Measurements from ENCODE around the gene SVIL. TPM values are rescaled to one million over a fixed set of nuclear protein-coding genes. Genes with fewer than 3 reads are reported as not detected.
"Not testable (repeated sequence)": the region's sequence is repeated elsewhere in the genome, so short reads cannot be mapped to it uniquely, and the experiment has no call there.

SVIL gene
- polyA plus RNA-seq, 3 donors from 2014 or later, result 0.16 to 16.3 (median 2.6) TPM

DNA sequence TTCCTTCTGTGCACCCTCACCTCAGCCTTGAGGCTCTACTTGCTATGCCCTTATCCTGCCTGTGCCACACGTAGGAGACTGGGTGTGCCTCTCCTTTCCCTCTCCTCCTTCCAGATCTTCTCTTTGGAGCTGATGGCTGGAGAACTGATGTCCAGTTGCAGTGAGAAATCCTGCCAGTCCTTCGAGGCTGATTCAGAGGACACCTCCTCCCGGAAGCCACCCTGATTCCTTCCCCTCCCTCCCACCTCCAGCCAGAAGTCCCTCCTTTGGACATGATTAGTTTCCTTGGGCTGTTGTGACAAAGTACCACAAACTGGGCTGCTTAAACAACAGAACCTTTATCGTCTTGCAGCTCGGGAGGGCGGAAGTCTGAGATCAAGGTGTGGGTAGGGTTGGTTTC is 184.4 kb downstream of the SVIL start:
- no peak for DNase-seq
- H3K27ac Mint-ChIP-seq, result no peak overlapping the region
- peaks cover 10 to 15% of the 10 kb centered on the region in 2 donors for H3K4me1 Mint-ChIP-seq
- H3K4me3 Mint-ChIP-seq, result no peak overlapping the region
- H3K36me3 Mint-ChIP-seq, result peaks cover 0 to 6% (median 4%) of the 10 kb centered on the region in 3 donors
- peaks cover 0 to 4% (median 2%) of the 10 kb centered on the region in 3 donors for H3K27me3 Mint-ChIP-seq (ENCODE audit: low read depth in 3 of 3)
- no peaks in the 10 kb centered on the region for H3K9me3 Mint-ChIP-seq

- not testable (repeated sequence) for H3K36me3 Mint-ChIP-seq; H3K9me3 Mint-ChIP-seq; H3K27me3 Mint-ChIP-seq (ENCODE audit: low read depth in 3 of 3)
- Mint-ChIP-seq H3K4me3 (peak overlapping the region in 1 of 5 donors; percentile 51), H3K27ac (peak overlapping the region in 2 of 6 donors; percentile 50 to 56), H3K4me1 (peaks cover 13 to 16% of the 10 kb centered on the region in 2 donors)
- peak; percentile 55 to 62 (median 60) for DNase-seq
Observed at GRCh38 chr10:29448756-29449592, 185.8 kb downstream of the SVIL start.

DNA sequence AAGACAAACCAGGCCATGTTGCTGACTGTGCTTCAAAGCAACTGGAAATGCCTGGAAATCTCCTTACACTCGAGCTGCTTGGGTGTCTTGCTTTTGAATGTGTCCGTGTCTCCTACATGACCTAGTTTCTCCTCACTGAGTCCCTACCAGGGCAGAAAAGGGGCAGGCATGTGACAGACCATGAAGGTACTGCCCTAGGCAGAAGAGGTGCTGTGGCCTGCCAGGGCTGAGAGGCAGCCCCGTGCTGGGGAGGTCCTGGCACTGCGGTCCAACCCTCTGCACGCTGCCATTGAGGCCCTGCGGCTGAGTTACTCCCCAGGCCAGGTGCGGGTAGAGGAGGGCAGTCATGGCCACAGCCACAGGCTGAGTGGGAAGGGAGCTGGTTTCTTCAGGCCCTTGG is 186.6 kb downstream of the SVIL start:
- Mint-ChIP-seq H3K4me3 (no peak overlapping the region), H3K36me3 (no peaks in the 10 kb centered on the region), H3K27me3 (ENCODE audit: low read depth in 3 of 3) (peaks cover 0 to 4% (median 2%) of the 10 kb centered on the region in 3 donors), H3K27ac (no peak overlapping the region), H3K4me1 (peaks cover 15 to 16% of the 10 kb centered on the region in 2 donors), H3K9me3 (no peaks in the 10 kb centered on the region)
- DNase-seq, result no peak

GRCh38 chr10:29446327-29446726 is 188.4 kb downstream of the SVIL start:
- Mint-ChIP-seq H3K27ac (no peak overlapping the region), H3K27me3 (ENCODE audit: low read depth in 3 of 3) (peaks cover 0 to 4% (median 2%) of the 10 kb centered on the region in 3 donors), H3K4me3 (no peak overlapping the region), H3K9me3 (no peaks in the 10 kb centered on the region), H3K4me1 (peaks cover 15 to 16% of the 10 kb centered on the region in 2 donors), H3K36me3 (no peaks in the 10 kb centered on the region)
- DNase-seq, result no peak

DNA sequence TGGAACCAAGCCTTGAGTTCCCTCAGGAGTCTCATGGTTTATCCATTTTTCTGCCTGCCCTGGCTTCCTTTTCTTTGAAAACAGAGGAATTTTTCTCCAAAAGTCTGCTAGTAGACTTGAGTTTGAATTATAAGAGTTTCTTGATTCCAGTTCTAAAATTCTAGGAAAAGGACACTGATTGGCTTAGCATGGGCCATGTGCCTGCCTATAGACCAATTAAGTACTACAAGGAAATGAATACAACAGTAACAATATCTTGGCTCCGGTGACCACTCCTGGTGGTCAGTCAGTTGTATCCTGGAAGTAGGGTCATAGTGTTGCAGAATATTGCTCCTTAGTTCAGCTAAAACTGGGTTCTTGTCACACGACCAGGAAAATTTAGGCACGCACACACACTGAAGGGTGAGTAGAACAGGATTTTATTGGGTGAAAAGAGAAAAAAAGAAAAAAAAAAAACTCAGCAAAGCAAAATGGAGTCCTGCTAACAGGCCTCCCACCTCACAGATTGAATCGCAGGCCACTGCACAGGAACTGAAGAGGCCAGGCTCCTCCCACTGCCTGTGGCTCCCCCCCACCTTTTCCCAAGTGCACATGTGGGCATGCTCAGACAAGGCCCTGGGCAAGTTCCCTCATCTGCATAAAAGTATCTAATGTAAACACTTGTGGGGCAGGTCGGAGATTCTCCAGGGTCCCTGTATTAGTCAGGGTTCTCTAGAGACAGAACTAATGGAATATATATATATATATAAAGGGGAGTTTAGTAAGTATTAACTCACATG is 190.8 kb downstream of the SVIL start:
- Mint-ChIP-seq H3K36me3 (peaks cover 3 to 9% (median 7%) of the 10 kb centered on the region in 3 donors), H3K4me1 (peaks cover 14 to 16% of the 10 kb centered on the region in 2 donors), H3K27me3 (ENCODE audit: low read depth in 3 of 3) (peaks cover 0 to 2% (median 1%) of the 10 kb centered on the region in 3 donors), H3K9me3 (peaks cover 0 to 12% (median 5%) of the 10 kb centered on the region in 6 donors), H3K27ac (no peak overlapping the region), H3K4me3 (no peak overlapping the region)
- no peak for DNase-seq

- Mint-ChIP-seq H3K36me3 (peaks cover 7 to 11% (median 9%) of the 10 kb centered on the region in 3 donors), H3K4me1 (peaks cover 9 to 10% of the 10 kb centered on the region in 2 donors), H3K27ac (peak overlapping the region in 1 of 6 donors; percentile 51), H3K4me3 (no peak overlapping the region), H3K9me3 (peaks cover 0 to 17% (median 12%) of the 10 kb centered on the region in 6 donors), H3K27me3 (ENCODE audit: low read depth in 3 of 3) (peaks cover 0 to 2% (median 0%) of the 10 kb centered on the region in 3 donors)
- no peak for DNase-seq
Observed at GRCh38 chr10:29440981-29441380, 193.8 kb downstream of the SVIL start.

- peak overlapping the region in 2 of 6 donors; percentile 2 to 18 for H3K27ac Mint-ChIP-seq
- H3K27me3 Mint-ChIP-seq (ENCODE audit: low read depth in 3 of 3); H3K4me1 Mint-ChIP-seq; DNase-seq; H3K4me3 Mint-ChIP-seq: not testable (repeated sequence)
- peaks cover 0 to 17% (median 12%) of the 10 kb centered on the region in 6 donors for H3K9me3 Mint-ChIP-seq
- H3K36me3 Mint-ChIP-seq, result peaks cover 7 to 14% (median 9%) of the 10 kb centered on the region in 3 donors
Observed at GRCh38 chr10:29439005-29439404, 195.8 kb downstream of the SVIL start.

- H3K9me3 Mint-ChIP-seq, result peaks cover 0 to 17% (median 12%) of the 10 kb centered on the region in 6 donors
Observed at GRCh38 chr10:29438271-29438670, 196.5 kb downstream of the SVIL start.

GRCh38 chr10:29437871-29438270 is 196.9 kb downstream of the SVIL start:
- no peak for DNase-seq
- no peak overlapping the region for H3K27ac Mint-ChIP-seq
- peaks cover 0 to 5% (median 0%) of the 10 kb centered on the region in 3 donors for H3K27me3 Mint-ChIP-seq (ENCODE audit: low read depth in 3 of 3)
- H3K9me3 Mint-ChIP-seq, result peaks cover 0 to 17% (median 12%) of the 10 kb centered on the region in 6 donors
- no peak overlapping the region for H3K4me3 Mint-ChIP-seq
- peaks cover 4 to 10% of the 10 kb centered on the region in 2 donors for H3K4me1 Mint-ChIP-seq
- H3K36me3 Mint-ChIP-seq, result peaks cover 7 to 14% (median 9%) of the 10 kb centered on the region in 3 donors

More at GRCh38 chr10:29438271-29438670, 196.5 kb downstream of the SVIL start:
- Mint-ChIP-seq H3K36me3 (peaks cover 7 to 14% (median 9%) of the 10 kb centered on the region in 3 donors), H3K4me3 (no peak overlapping the region), H3K4me1 (peaks cover 4 to 10% of the 10 kb centered on the region in 2 donors), H3K27ac (no peak overlapping the region), H3K27me3 (ENCODE audit: low read depth in 3 of 3) (peaks cover 0 to 5% (median 0%) of the 10 kb centered on the region in 3 donors)
- no peak for DNase-seq

DNA sequence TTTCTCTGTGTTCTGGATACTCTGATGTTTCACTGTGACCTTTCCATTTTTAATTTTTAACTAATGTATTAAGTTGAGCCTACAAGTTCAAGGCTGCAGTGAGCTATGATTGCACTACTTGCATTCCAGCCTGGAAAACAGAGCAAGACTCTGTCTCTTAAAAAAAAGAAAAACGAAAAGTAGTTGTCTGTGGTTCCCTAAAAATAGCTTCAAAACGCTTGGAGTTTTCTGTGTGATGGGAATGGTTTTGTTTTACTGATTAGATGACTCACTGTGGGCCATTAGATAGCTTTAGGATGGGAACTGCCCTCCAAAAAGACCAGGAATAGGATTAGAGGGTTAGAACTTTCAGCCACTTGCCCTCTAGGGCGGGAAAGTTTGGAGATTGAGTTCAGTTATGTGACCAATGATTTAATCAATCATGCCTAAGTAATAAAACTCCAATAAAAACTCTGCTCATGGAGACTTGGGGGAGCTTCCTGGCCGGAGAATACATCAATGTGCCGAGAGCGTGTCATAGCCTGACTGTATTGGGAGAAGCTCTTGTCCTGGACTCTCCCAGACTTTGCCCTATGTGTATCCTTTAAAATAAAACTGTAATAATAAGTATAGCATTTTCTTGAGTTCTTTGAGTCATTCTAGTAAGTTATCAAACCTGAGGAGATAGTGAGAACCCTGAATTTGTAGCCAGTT is 198.8 kb downstream of the SVIL start:
- Mint-ChIP-seq H3K9me3 (peaks cover 0 to 17% (median 12%) of the 10 kb centered on the region in 6 donors), H3K4me1 (peaks cover 4 to 10% of the 10 kb centered on the region in 2 donors), H3K36me3 (peaks cover 7 to 14% (median 9%) of the 10 kb centered on the region in 3 donors), H3K4me3 (no peak overlapping the region), H3K27ac (no peak overlapping the region), H3K27me3 (ENCODE audit: low read depth in 3 of 3) (peaks cover 0 to 7% (median 2%) of the 10 kb centered on the region in 3 donors)
- no peak for DNase-seq

GRCh38 chr10:29434111-29434510 is 200.7 kb downstream of the SVIL start:
- no peak for DNase-seq
- H3K27me3 Mint-ChIP-seq (ENCODE audit: low read depth in 3 of 3), result peaks cover 0 to 10% (median 2%) of the 10 kb centered on the region in 3 donors
- H3K36me3 Mint-ChIP-seq, result peaks cover 3 to 10% (median 4%) of the 10 kb centered on the region in 3 donors
- H3K27ac Mint-ChIP-seq, result no peak overlapping the region
- H3K4me3 Mint-ChIP-seq, result no peak overlapping the region
- peaks cover 4% of the 10 kb centered on the region in 2 donors for H3K4me1 Mint-ChIP-seq
- peaks cover 0 to 12% (median 6%) of the 10 kb centered on the region in 6 donors for H3K9me3 Mint-ChIP-seq

GRCh38 chr10:29431711-29432110 is 203.1 kb downstream of the SVIL start:
- no peak overlapping the region for H3K4me3 Mint-ChIP-seq
- no peaks in the 10 kb centered on the region for H3K9me3 Mint-ChIP-seq
- peaks cover 0 to 7% (median 2%) of the 10 kb centered on the region in 3 donors for H3K27me3 Mint-ChIP-seq (ENCODE audit: low read depth in 3 of 3)
- no peak for DNase-seq
- peaks cover 3 to 4% of the 10 kb centered on the region in 2 donors for H3K4me1 Mint-ChIP-seq
- H3K27ac Mint-ChIP-seq, result peak overlapping the region in 1 of 6 donors; percentile 25
- H3K36me3 Mint-ChIP-seq, result peaks cover 0 to 6% (median 1%) of the 10 kb centered on the region in 3 donors

DNA sequence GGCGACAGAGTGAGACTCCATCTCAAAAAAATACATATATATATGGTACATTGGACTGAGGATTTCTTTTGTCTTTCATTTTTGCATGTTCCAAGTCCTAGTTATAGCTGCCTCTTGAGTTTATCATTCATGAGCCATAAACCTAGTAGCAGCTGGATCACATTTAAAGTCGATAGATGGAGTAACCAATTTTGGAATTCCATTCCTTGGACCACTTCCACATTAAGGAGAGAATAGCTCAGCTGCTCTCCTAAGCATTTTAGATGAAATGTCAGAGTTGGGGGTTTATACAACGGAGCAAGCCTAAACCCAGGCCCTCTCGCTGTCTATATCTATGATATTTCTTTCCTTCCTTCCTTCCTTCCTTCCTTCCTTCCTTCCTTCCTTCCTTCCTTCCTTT is 204.7 kb downstream of the SVIL start:
- Mint-ChIP-seq H3K9me3 (no peaks in the 10 kb centered on the region), H3K36me3 (peaks cover 0 to 7% (median 0%) of the 10 kb centered on the region in 3 donors), H3K4me1 (peaks cover 3 to 4% of the 10 kb centered on the region in 2 donors), H3K4me3 (no peak overlapping the region), H3K27me3 (ENCODE audit: low read depth in 3 of 3) (peaks cover 0 to 4% (median 2%) of the 10 kb centered on the region in 3 donors), H3K27ac (no peak overlapping the region)
- no peak for DNase-seq

Data from immature natural killer cell (primary cell).